BJ (cell line): ENCODE data around the gene PNMA1. TPM values are rescaled to one million over a fixed set of nuclear protein-coding genes. Genes with fewer than 3 reads are reported as not detected.

Experiments
- CTCF ChIA-PET: fragments of 350-600 bp; formaldehyde crosslinking; extraction: SDS; loops from one replicate; lab custom pipeline; 2021; ENCODE audit warnings: antibody characterized with exemption, inconsistent platforms; lab: Yijun Ruan, JAX
- POLR2A ChIA-PET: fragments of 300-600 bp; sonication (Branson Sonifier 250); formaldehyde crosslinking; extraction: SDS; loops from one replicate; lab custom pipeline; 2021; ENCODE audit warnings: antibody characterized with exemption; lab: Charles Lee
- DNase-seq: peaks from one replicate; pipeline ENCODE4 v3.0.0-alpha.2; 2011; ENCODE audit warnings: low read depth
- H3K27me3 ChIP-seq: 2 replicates; pipeline ENCODE4 v1.6.0; 2011; ENCODE audit warnings: low read length; ENCODE audit not compliant: control insufficient read depth, insufficient read depth
- H3K36me3 ChIP-seq: 2 replicates; pipeline ENCODE4 v1.5.1; 2011; ENCODE audit warnings: low read length; ENCODE audit not compliant: control insufficient read depth, insufficient read depth
- H3K4me3 ChIP-seq: 2 replicates; pipeline ENCODE4 v1.5.1; 2011; ENCODE audit warnings: low read depth, mild to moderate bottlenecking, control low read depth, low read length
- CTCF ChIP-seq: IDR thresholded peaks from 2 replicates; pipeline ENCODE4 v1.5.1; 2011; ENCODE audit warnings: low read depth, mild to moderate bottlenecking, control low read depth, inconsistent platforms, low read length, moderate library complexity; ENCODE audit not compliant: insufficient read depth
- polyA plus RNA-seq: library from polyadenylated mRNA; depleted of rRNA; stranded (reverse); fragments of >200 nt; gene quantifications from 2 replicates; pipeline ENCODE4 v1.2.3, GENCODE V29; 2011

The PNMA1 gene
- polyA plus RNA-seq, 1 experiment: 11.6 TPM

GRCh38 chr14:73727166-73727565, 13.0 kb upstream of the PNMA1 start:
- Histone ChIP-seq H3K36me3 (peaks cover 49% of the 10 kb centered on the region), H3K27me3 (no peaks in the 10 kb centered on the region), H3K4me3 (no peak overlapping the region)
- ChIA-PET POLR2A (no interaction called here), CTCF (interaction anchor here (0.6 to 4.8 kb wide), 8 partner anchors 13 to 142 kb away, joined by 3 to 45 read pairs (median 4); no protein-coding TSS in a partner anchor)
- no peak for TF ChIP-seq CTCF
- DNase-seq: no peak

GRCh38 chr14:73726025-73726961, 12.1 kb upstream of the PNMA1 start:
- CTCF ChIA-PET: interaction anchor here (1.5 to 4.5 kb wide), 4 partner anchors 13 to 101 kb away, joined by 3 to 45 read pairs (median 5); no protein-coding TSS in a partner anchor

GRCh38 chr14:73725116-73726024, 11.2 kb upstream of the PNMA1 start:
- no peak for DNase-seq
- POLR2A ChIA-PET: no interaction called here
- no peak for TF ChIP-seq CTCF
- Histone ChIP-seq H3K27me3 (no peaks in the 10 kb centered on the region), H3K4me3 (no peak overlapping the region), H3K36me3 (peaks cover 59% of the 10 kb centered on the region)
- CTCF ChIA-PET: interaction anchor here (0.8 to 2.0 kb wide), 7 partner anchors 9 to 102 kb away, joined by 3 to 8 read pairs (median 4); no protein-coding TSS in a partner anchor

More at GRCh38 chr14:73726025-73726961, 12.1 kb upstream of the PNMA1 start:
- TF ChIP-seq CTCF: no peak
- Histone ChIP-seq H3K4me3 (no peak overlapping the region), H3K27me3 (no peaks in the 10 kb centered on the region), H3K36me3 (peaks cover 55% of the 10 kb centered on the region)
- POLR2A ChIA-PET: no interaction called here
- no peak for DNase-seq

- H3K27me3 ChIP-seq: no peaks in the 10 kb centered on the region
- TF ChIP-seq CTCF: no peak
- DNase-seq: no peak
- ChIA-PET CTCF (interaction anchor here (0.6 to 2.0 kb wide), 11 partner anchors 9 to 359 kb away, joined by 3 to 8 read pairs (median 4); no protein-coding TSS in a partner anchor), POLR2A (no interaction called here)
- no peak overlapping the region for H3K4me3 ChIP-seq
- peaks cover 58% of the 10 kb centered on the region for H3K36me3 ChIP-seq
Measured at GRCh38 chr14:73724696-73725095, 10.5 kb upstream of the PNMA1 start.
